ENCODE measurements around the gene ZBP1. TPM values are rescaled to one million over a fixed set of nuclear protein-coding genes. Genes with fewer than 3 reads are reported as not detected.
A peak's percentile ranks its signal among the peaks of the same experiment; 100 is the strongest.

Gene ZBP1
- total RNA-seq, 6 experiments from 2014 or later, result 0.14 to 0.75 (median 0.36) TPM; not detected in 2

GRCh38 chr20:57628047-57628961, 8.1 kb upstream of the ZBP1 start:
- Histone ChIP-seq H3K27me3 (no peaks in the 10 kb centered on the region), H3K4me3 (no peak overlapping the region), H3K36me3 (no peaks in the 10 kb centered on the region), H3K4me1 (no peaks in the 10 kb centered on the region), H3K9me3 (no peaks in the 10 kb centered on the region), H3K27ac (peak overlapping the region; percentile 10 to 77 (median 48))
- 49% methylated on average over 13 of the region's 29 CpGs for WGBS (ENCODE audit: insufficient coverage, low coverage, low lambda C conversion rate, missing lambda C conversion rate)
- ATAC-seq (peak; percentile 78 to 90 (median 84)), DNase-seq (no peak)
- TF ChIP-seq POLR2A (IDR thresholded peaks at IDR 0.05), result no peak
- no peak for TF ChIP-seq CTCF (IDR thresholded peaks at IDR 0.05)
- intact Hi-C loops (cut with DNase I), result no loop called here

- DNase-seq (no peak), ATAC-seq (no peak)
- Histone ChIP-seq H3K9me3 (no peaks in the 10 kb centered on the region), H3K27ac (peak overlapping the region in 2 of 3 donors; percentile 48 to 77), H3K4me1 (no peaks in the 10 kb centered on the region), H3K4me3 (no peak overlapping the region), H3K36me3 (no peaks in the 10 kb centered on the region), H3K27me3 (no peaks in the 10 kb centered on the region)
- intact Hi-C loops (cut with DNase I), result no loop called here
- WGBS (ENCODE audit: insufficient coverage, low coverage, low lambda C conversion rate, missing lambda C conversion rate), result no CpG with 5 or more reads among the region's 2 CpGs
- TF ChIP-seq CTCF (IDR thresholded peaks at IDR 0.05) (no peak), POLR2A (IDR thresholded peaks at IDR 0.05) (no peak)
Observed at GRCh38 chr20:57627339-57627738, 7.1 kb upstream of the ZBP1 start.

- intact Hi-C loops (cut with DNase I), result no loop called here
- no peak for DNase-seq
- WGBS (ENCODE audit: insufficient coverage, low coverage, low lambda C conversion rate, missing lambda C conversion rate), result 37% methylated on average over 2 of the region's 2 CpGs
- Histone ChIP-seq H3K4me1 (no peaks in the 10 kb centered on the region), H3K9me3 (no peaks in the 10 kb centered on the region), H3K4me3 (no peak overlapping the region), H3K27me3 (no peaks in the 10 kb centered on the region), H3K27ac (no peak overlapping the region), H3K36me3 (no peaks in the 10 kb centered on the region)
- TF ChIP-seq CTCF (IDR thresholded peaks at IDR 0.05) (no peak), POLR2A (IDR thresholded peaks at IDR 0.05) (no peak)
- no peak for ATAC-seq
Observed at GRCh38 chr20:57625978-57626377, 5.8 kb upstream of the ZBP1 start.

GRCh38 chr20:57625181-57625958, 5.1 kb upstream of the ZBP1 start:
- intact Hi-C loops (cut with DNase I), result no loop called here
- DNase-seq, result no peak
- 73% methylated on average over 7 of the region's 7 CpGs for WGBS (ENCODE audit: insufficient coverage, low coverage, low lambda C conversion rate, missing lambda C conversion rate)

More at GRCh38 chr20:57625181-57625958, 5.1 kb upstream of the ZBP1 start:
- H3K4me1 ChIP-seq, result no peaks in the 10 kb centered on the region
- no peaks in the 10 kb centered on the region for H3K9me3 ChIP-seq
- no peak for ATAC-seq
- H3K36me3 ChIP-seq, result no peaks in the 10 kb centered on the region
- H3K4me3 ChIP-seq, result no peak overlapping the region
- H3K27ac ChIP-seq, result no peak overlapping the region
- TF ChIP-seq CTCF (IDR thresholded peaks at IDR 0.05), result no peak
- no peak for TF ChIP-seq POLR2A (IDR thresholded peaks at IDR 0.05)
- no peaks in the 10 kb centered on the region for H3K27me3 ChIP-seq

Data from right lobe of liver (tissue), 6 donors.